Naive thymus-derived CD4-positive, alpha-beta T cell (primary cell): ENCODE data around the gene EID3. TPM values are rescaled to one million over a fixed set of nuclear protein-coding genes. Genes with fewer than 3 reads are reported as not detected.

Experiments
- ATAC-seq: fragments of 150-1000 bp; cut with Tn5 transposase; 2 replicates; pipeline ENCODE4 v1.10.0; 2021; ENCODE audit warnings: mild to moderate bottlenecking, moderate library complexity
- CTCF ChIA-PET: fragments of 350-600 bp; sonication (Branson Sonifier 250); formaldehyde crosslinking; loops from one replicate; lab custom pipeline; 2021; ENCODE audit warnings: antibody characterized with exemption; lab: Charles Lee
- POLR2A ChIA-PET: fragments of 350-600 bp; sonication (Branson Sonifier 250); formaldehyde crosslinking; loops from one replicate; lab custom pipeline; 2021; ENCODE audit warnings: antibody characterized with exemption, inconsistent platforms; lab: Charles Lee
- DNase-seq, 9 donors: peaks; one replicate each; pipeline versions ENCODE4 v3.0.0 to v3.0.0-alpha.2; 2020 to 2022; ENCODE audit warnings: mixed read lengths in 1 of 9
- H3K27ac ChIP-seq: one replicate; pipeline ENCODE4 v1.7.0; 2013; ENCODE audit warnings: mild to moderate bottlenecking, low read depth, low read length, moderate library complexity
- H3K27me3 ChIP-seq, 2 donors: one replicate each; pipeline ENCODE4 v1.7.0; 2013; ENCODE audit warnings: low read length in 2 of 2, mild to moderate bottlenecking in 2 of 2, moderate library complexity in 2 of 2; ENCODE audit not compliant: control insufficient read depth in 2 of 2, insufficient read depth in 2 of 2
- H3K36me3 ChIP-seq, 3 experiments: 1 replicate in 2 of 3; 2 replicates in 1 of 3; pipeline ENCODE4 v1.7.0; 2013; ENCODE audit warnings: low read length in 3 of 3, mild to moderate bottlenecking in 3 of 3, moderate library complexity in 1 of 3; ENCODE audit not compliant: insufficient read depth in 3 of 3, control insufficient read depth in 2 of 3
- H3K4me1 ChIP-seq, 2 donors: one replicate each; pipeline ENCODE4 v1.7.0; 2013; ENCODE audit warnings: low read length in 2 of 2, mild to moderate bottlenecking in 2 of 2, moderate library complexity in 1 of 2; ENCODE audit not compliant: control insufficient read depth in 2 of 2, insufficient read depth in 2 of 2
- H3K4me3 ChIP-seq: 2 replicates; pipeline ENCODE4 v1.7.0; 2013; ENCODE audit warnings: mild to moderate bottlenecking, low read length
- H3K9me3 ChIP-seq, 3 experiments: 1 replicate in 2 of 3; 2 replicates in 1 of 3; pipeline ENCODE4 v1.7.0; 2013; ENCODE audit warnings: low read length in 3 of 3; ENCODE audit not compliant: control insufficient read depth in 2 of 3
- H3K27ac Mint-ChIP-seq, 9 donors: one replicate each; pipeline ENCODE4 v1.8.0; 2020 to 2022; ENCODE audit warnings: mixed read lengths in 9 of 9, mild to moderate bottlenecking in 8 of 9, moderate library complexity in 5 of 9, inconsistent platforms in 2 of 9
- H3K27me3 Mint-ChIP-seq, 5 donors: one replicate each; pipeline ENCODE4 v1.8.0; 2021 to 2022; ENCODE audit warnings: mixed read lengths in 5 of 5, mild to moderate bottlenecking in 1 of 5
- H3K36me3 Mint-ChIP-seq, 5 donors: one replicate each; pipeline ENCODE4 v1.8.0; 2020 to 2022; ENCODE audit warnings: mixed read lengths in 5 of 5, mild to moderate bottlenecking in 3 of 5, inconsistent platforms in 1 of 5
- H3K4me1 Mint-ChIP-seq, 7 donors: one replicate each; pipeline ENCODE4 v1.8.0; 2020 to 2022; ENCODE audit warnings: mixed read lengths in 7 of 7, mild to moderate bottlenecking in 3 of 7, inconsistent platforms in 1 of 7
- H3K4me3 Mint-ChIP-seq, 10 donors: one replicate each; pipeline ENCODE4 v1.8.0; 2020 to 2022; ENCODE audit warnings: mild to moderate bottlenecking in 10 of 10, mixed read lengths in 10 of 10, moderate library complexity in 6 of 10, inconsistent platforms in 2 of 10
- H3K9me3 Mint-ChIP-seq, 11 donors: one replicate each; pipeline ENCODE4 v1.8.0; 2020 to 2022; ENCODE audit warnings: mixed read lengths in 11 of 11, mild to moderate bottlenecking in 4 of 11, inconsistent platforms in 1 of 11, moderate library complexity in 1 of 11
- intact Hi-C, 2 donors: fragments of 100-400 bp; cut with micrococcal nuclease; formaldehyde crosslinking; loops; one replicate each; pipeline ENCODE4 v1.15.1; 2023
- polyA plus RNA-seq, 2 donors: library from polyadenylated mRNA; unstranded; fragments of 300-500 nt; fragmentation: Illumina TruSeq; gene quantifications; one replicate each; pipeline ENCODE4 v1.2.3, GENCODE V29; 2021
- total RNA-seq, 6 experiments: library from RNA in 5 of 6; stranded (reverse) in 5 of 6; gene quantifications; 1 replicate in 5 of 6; 2 replicates in 1 of 6; pipeline ENCODE4 v1.2.3 and lab custom pipeline; 2021 to 2026

The EID3 gene
- total and polyA plus RNA-seq, 7 experiments from 2014 or later: 8.2 to 16.3 (median 11.4) TPM

GRCh38 chr12:104306943-104307654 is 3.6 kb downstream of the EID3 start:
- Histone ChIP-seq H3K9me3 (no peaks in the 10 kb centered on the region), H3K36me3 (peaks cover 0 to 4% (median under 1%) of the 10 kb centered on the region in 3 experiments), H3K4me3 (no peak overlapping the region), H3K4me1 (peaks cover 7 to 24% of the 10 kb centered on the region in 2 donors), H3K27me3 (no peaks in the 10 kb centered on the region), H3K27ac (no peak overlapping the region)
- intact Hi-C loops: no loop called here
- ATAC-seq: no peak
- DNase-seq: no peak
- CTCF ChIA-PET: interaction anchor here (0.8 kb wide), 1 partner anchor 17 kb away, joined by 3 read pairs; no protein-coding TSS in a partner anchor
- peaks cover 33 to 64% (median 54%) of the 10 kb centered on the region in 7 donors for H3K4me1 Mint-ChIP-seq
- no peaks in the 10 kb centered on the region for H3K27me3 Mint-ChIP-seq
- POLR2A ChIA-PET: no interaction called here
- no peaks in the 10 kb centered on the region for H3K9me3 Mint-ChIP-seq
- peaks cover 0 to 22% (median 0%) of the 10 kb centered on the region in 5 donors for H3K36me3 Mint-ChIP-seq
- peak overlapping the region in 1 of 9 donors; percentile 5 for H3K27ac Mint-ChIP-seq
- no peak overlapping the region for H3K4me3 Mint-ChIP-seq

- Histone ChIP-seq H3K27me3 (no peaks in the 10 kb centered on the region), H3K36me3 (peaks cover 0 to 8% (median 4%) of the 10 kb centered on the region in 3 experiments), H3K4me3 (no peak overlapping the region), H3K27ac (no peak overlapping the region), H3K4me1 (peaks cover 7 to 24% of the 10 kb centered on the region in 2 donors), H3K9me3 (no peaks in the 10 kb centered on the region)
- Mint-ChIP-seq H3K36me3 (peaks cover 0 to 22% (median 0%) of the 10 kb centered on the region in 5 donors), H3K27ac (peak overlapping the region in 2 of 9 donors; percentile 5 to 56), H3K4me1 (peaks cover 33 to 61% (median 54%) of the 10 kb centered on the region in 7 donors), H3K27me3 (no peaks in the 10 kb centered on the region), H3K9me3 (no peaks in the 10 kb centered on the region), H3K4me3 (no peak overlapping the region)
- no peak for DNase-seq
- ChIA-PET POLR2A (no interaction called here), CTCF (interaction anchor here (0.8 kb wide), 1 partner anchor 18 kb away, joined by 3 read pairs; no protein-coding TSS in a partner anchor)
- ATAC-seq: no peak
- intact Hi-C loops: no loop called here
Observed at GRCh38 chr12:104307655-104308000, 4.1 kb downstream of the EID3 start.

GRCh38 chr12:104309446-104309993 is 6.0 kb downstream of the EID3 start:
- no peaks in the 10 kb centered on the region for H3K9me3 ChIP-seq
- no peak overlapping the region for H3K4me3 ChIP-seq
- Mint-ChIP-seq H3K4me1 (peaks cover 21 to 48% (median 36%) of the 10 kb centered on the region in 7 donors), H3K36me3 (peaks cover 6 to 26% (median 7%) of the 10 kb centered on the region in 5 donors), H3K4me3 (no peak overlapping the region), H3K27me3 (no peaks in the 10 kb centered on the region), H3K9me3 (no peaks in the 10 kb centered on the region), H3K27ac (peak overlapping the region in 2 of 9 donors; percentile 20 to 68)
- no peaks in the 10 kb centered on the region for H3K27me3 ChIP-seq
- intact Hi-C loops: no loop called here
- no peak for ATAC-seq
- ChIA-PET CTCF (no interaction called here), POLR2A (interaction anchor here (1.2 kb wide), 1 partner anchor 21 kb away, joined by 3 read pairs; no protein-coding TSS in a partner anchor)
- no peak overlapping the region for H3K27ac ChIP-seq
- H3K4me1 ChIP-seq: peaks cover 0 to 17% of the 10 kb centered on the region in 2 donors
- H3K36me3 ChIP-seq: peaks cover 8 to 18% (median 16%) of the 10 kb centered on the region in 3 experiments
- no peak for DNase-seq

GRCh38 chr12:104310751-104311633 is 7.5 kb downstream of the EID3 start:
- no peak overlapping the region for H3K4me3 Mint-ChIP-seq

GRCh38 chr12:104312202-104312601 is 8.7 kb downstream of the EID3 start:
- peaks cover 16 to 37% (median 24%) of the 10 kb centered on the region in 3 experiments for H3K36me3 ChIP-seq
- intact Hi-C loops: no loop called here
- no peak for DNase-seq
- H3K9me3 ChIP-seq: no peaks in the 10 kb centered on the region
- no peak for ATAC-seq
- no peak overlapping the region for H3K27ac ChIP-seq
- Mint-ChIP-seq H3K36me3 (peaks cover 7 to 46% (median 20%) of the 10 kb centered on the region in 5 donors), H3K27ac (no peak overlapping the region), H3K27me3 (no peaks in the 10 kb centered on the region), H3K9me3 (no peaks in the 10 kb centered on the region), H3K4me3 (no peak overlapping the region), H3K4me1 (peaks cover 5 to 31% (median 10%) of the 10 kb centered on the region in 7 donors)
- CTCF ChIA-PET: no interaction called here
- no peak overlapping the region for H3K4me3 ChIP-seq
- H3K4me1 ChIP-seq: no peaks in the 10 kb centered on the region
- H3K27me3 ChIP-seq: no peaks in the 10 kb centered on the region
- POLR2A ChIA-PET: interaction anchor here (1.9 kb wide), 1 partner anchor 9 kb away, joined by 11 read pairs; the partner anchor contains the start of gene EID3

More at GRCh38 chr12:104310751-104311633, 7.5 kb downstream of the EID3 start:
- Mint-ChIP-seq H3K27ac (no peak overlapping the region), H3K4me1 (peaks cover 13 to 43% (median 21%) of the 10 kb centered on the region in 7 donors), H3K27me3 (no peaks in the 10 kb centered on the region), H3K9me3 (no peaks in the 10 kb centered on the region), H3K36me3 (peaks cover 7 to 38% (median 19%) of the 10 kb centered on the region in 5 donors)
- intact Hi-C loops: no loop called here
- DNase-seq (no peak), ATAC-seq (no peak)
- Histone ChIP-seq H3K36me3 (peaks cover 13 to 29% (median 24%) of the 10 kb centered on the region in 3 experiments), H3K27me3 (no peaks in the 10 kb centered on the region), H3K4me3 (no peak overlapping the region), H3K9me3 (no peaks in the 10 kb centered on the region), H3K27ac (no peak overlapping the region), H3K4me1 (peaks cover 0 to 4% of the 10 kb centered on the region in 2 donors)
- POLR2A ChIA-PET: no interaction called here
- CTCF ChIA-PET: no interaction called here

- no peaks in the 10 kb centered on the region for H3K27me3 ChIP-seq
- POLR2A ChIA-PET: interaction anchor here (0.6 to 1.9 kb wide), 2 partner anchors 9 to 290 kb away, joined by 3 to 11 read pairs; partner anchors contain the start of gene EID3
- Mint-ChIP-seq H3K27ac (no peak overlapping the region), H3K27me3 (no peaks in the 10 kb centered on the region), H3K4me1 (peaks cover under 1 to 26% (median 7%) of the 10 kb centered on the region in 7 donors), H3K4me3 (no peak overlapping the region), H3K9me3 (no peaks in the 10 kb centered on the region), H3K36me3 (peaks cover 7 to 46% (median 20%) of the 10 kb centered on the region in 5 donors)
- intact Hi-C loops: no loop called here
- no peak for DNase-seq
- no peak for ATAC-seq
- H3K27ac ChIP-seq: no peak overlapping the region
- no peaks in the 10 kb centered on the region for H3K4me1 ChIP-seq
- H3K36me3 ChIP-seq: peaks cover 21 to 42% (median 24%) of the 10 kb centered on the region in 3 experiments
- no peaks in the 10 kb centered on the region for H3K9me3 ChIP-seq
- no peak overlapping the region for H3K4me3 ChIP-seq
- CTCF ChIA-PET: no interaction called here
Observed at GRCh38 chr12:104312654-104313053, 9.1 kb downstream of the EID3 start.
